GM19025 (cell line): ENCODE results near the gene CYP2A13.
"Not testable (repeated sequence)": the region's sequence is repeated elsewhere in the genome, so short reads cannot be mapped to it uniquely, and the experiment has no call there.

ENCODE experiments used
- ATAC-seq: cut with Tn5 transposase; IDR thresholded peaks from one replicate; pipeline ENCODE4 v1.9.1; 2021; ENCODE audit warnings: mild to moderate bottlenecking, low read depth, moderate library complexity; ENCODE audit not compliant: unreplicated experiment

Gene CYP2A13

GRCh38 chr19:41088151-41088550, at the start of gene CYP2A13:
CYP2A13 (plus strand) TSS chr19:41088451; CDS start chr19:41088472, 21 bp downstream.
- no peak for ATAC-seq

- no peak for ATAC-seq
Observed at GRCh38 chr19:41039806-41040205, 48.4 kb upstream of the CYP2A13 start.

GRCh38 chr19:41045095-41045494, 43.2 kb upstream of the CYP2A13 start:
- ATAC-seq, result not testable (repeated sequence)

GRCh38 chr19:41050426-41050825, 37.8 kb upstream of the CYP2A13 start:
- ATAC-seq, result no peak

- not testable (repeated sequence) for ATAC-seq
Observed at GRCh38 chr19:41052162-41052561, 36.1 kb upstream of the CYP2A13 start.

- not testable (repeated sequence) for ATAC-seq
Observed at GRCh38 chr19:41053331-41053730, 34.9 kb upstream of the CYP2A13 start.

GRCh38 chr19:41064974-41065569, 23.2 kb upstream of the CYP2A13 start:
- no peak for ATAC-seq

GRCh38 chr19:41076286-41076685, 12.0 kb upstream of the CYP2A13 start:
- no peak for ATAC-seq

GRCh38 chr19:41083516-41083915, 4.7 kb upstream of the CYP2A13 start:
- no peak for ATAC-seq

- no peak for ATAC-seq
Observed at GRCh38 chr19:41085748-41086415, 2.4 kb upstream of the CYP2A13 start.

GRCh38 chr19:41089959-41090358, 1.7 kb downstream of the CYP2A13 start:
- ATAC-seq, result no peak

GRCh38 chr19:41095703-41096102, 7.5 kb downstream of the CYP2A13 start:
- no peak for ATAC-seq

- ATAC-seq, result no peak
Observed at GRCh38 chr19:41096353-41096752, 8.1 kb downstream of the CYP2A13 start.

- ATAC-seq, result no peak
Observed at GRCh38 chr19:41097302-41097701, 9.1 kb downstream of the CYP2A13 start.

- no peak for ATAC-seq
Observed at GRCh38 chr19:41098762-41099161, 10.5 kb downstream of the CYP2A13 start.

- ATAC-seq, result not testable (repeated sequence)
Observed at GRCh38 chr19:41102210-41102609, 14.0 kb downstream of the CYP2A13 start.

- ATAC-seq, result no peak
Observed at GRCh38 chr19:41106177-41106576, 17.9 kb downstream of the CYP2A13 start.

GRCh38 chr19:41111296-41111695, 23.0 kb downstream of the CYP2A13 start:
- no peak for ATAC-seq

GRCh38 chr19:41111750-41112295, 23.6 kb downstream of the CYP2A13 start:
- no peak for ATAC-seq

- no peak for ATAC-seq
Observed at GRCh38 chr19:41112728-41113290, 24.6 kb downstream of the CYP2A13 start.

- no peak for ATAC-seq
Observed at GRCh38 chr19:41114132-41114531, 25.9 kb downstream of the CYP2A13 start, which contains the start of gene CYP2F1. CYP2F1 (plus strand) TSS chr19:41114432; CDS start chr19:41116189, 1,757 bp downstream.
